SK-N-SH treated with all-trans-retinoic acid at 6 μM for 48 hours (cell line): ENCODE data around the gene CNTD1.

Experiments
- ATAC-seq: fragments of 200-7000 bp; cut with Tn5 transposase; 3 replicates; pipeline ENCODE4 v1.9.1; 2020; ENCODE audit warnings: mild to moderate bottlenecking, moderate library complexity
- ARNTL ChIP-seq: fragments of 450-650 bp; formaldehyde crosslinking; IDR thresholded peaks from 2 replicates; pipeline ENCODE4 v1.5.0; 2020; ENCODE audit warnings: low read depth, mild to moderate bottlenecking, moderate library complexity, borderline replicate concordance
- BACH2 ChIP-seq: fragments of 250-450 bp; sonication (Bioruptor Pico); IDR thresholded peaks from 2 replicates; pipeline ENCODE4 v1.9.0; 2021; ENCODE audit warnings: mild to moderate bottlenecking, borderline replicate concordance
- CREB5 ChIP-seq: fragments of 250-450 bp; sonication (Bioruptor Pico); IDR thresholded peaks from 2 replicates; pipeline ENCODE4 v1.5.1; 2020; ENCODE audit warnings: low read depth, mild to moderate bottlenecking, moderate library complexity
- CSDC2 ChIP-seq: fragments of 250-450 bp; sonication (Bioruptor Pico); IDR thresholded peaks from 2 replicates; pipeline ENCODE4 v1.5.0; 2020; ENCODE audit warnings: mild to moderate bottlenecking, moderate library complexity
- ESRRG ChIP-seq: fragments of 250-450 bp; sonication (Bioruptor Pico); IDR thresholded peaks from 2 replicates; pipeline ENCODE4 v1.6.1; 2021; ENCODE audit warnings: mild to moderate bottlenecking
- GLIS3 ChIP-seq: fragments of 250-450 bp; sonication (Bioruptor Pico); IDR thresholded peaks from 2 replicates; pipeline ENCODE4 v1.5.0; 2020; ENCODE audit warnings: mild to moderate bottlenecking, moderate library complexity
- ISL1 ChIP-seq: fragments of 250-450 bp; sonication (Bioruptor Pico); IDR thresholded peaks from 2 replicates; pipeline ENCODE4 v2.1.2; 2022; ENCODE audit warnings: mild to moderate bottlenecking, moderate library complexity
- OSR1 ChIP-seq: fragments of 250-450 bp; sonication (Bioruptor Pico); IDR thresholded peaks from 2 replicates; pipeline ENCODE4 v1.8.0; 2022; ENCODE audit warnings: moderate library complexity, mild to moderate bottlenecking, inconsistent platforms
- PATZ1 ChIP-seq: fragments of 250-450 bp; sonication (Bioruptor Pico); IDR thresholded peaks from 2 replicates; pipeline ENCODE4 v1.8.0; 2020; ENCODE audit warnings: mild to moderate bottlenecking, moderate library complexity, borderline replicate concordance
- RARB ChIP-seq: fragments of 250-450 bp; sonication (Bioruptor Pico); IDR thresholded peaks from 2 replicates; pipeline ENCODE4 v1.8.0; 2021; ENCODE audit warnings: mild to moderate bottlenecking, moderate library complexity
- SNAI2 ChIP-seq: fragments of 250-450 bp; sonication (Bioruptor Pico); IDR thresholded peaks from 2 replicates; pipeline ENCODE4 v1.5.0; 2020; ENCODE audit warnings: mild to moderate bottlenecking, moderate library complexity
- TCF4 ChIP-seq: fragments of 250-450 bp; sonication (Bioruptor Pico); IDR thresholded peaks from 2 replicates; pipeline ENCODE4 v1.8.0; 2021; ENCODE audit warnings: mild to moderate bottlenecking, moderate library complexity, borderline replicate concordance
- TOX ChIP-seq: fragments of 250-450 bp; sonication (Bioruptor Pico); IDR thresholded peaks from 2 replicates; pipeline ENCODE4 v1.8.0; 2021; ENCODE audit warnings: mild to moderate bottlenecking, moderate library complexity, borderline replicate concordance
- TSHZ2 ChIP-seq: fragments of 250-450 bp; sonication (Bioruptor Pico); IDR thresholded peaks from 2 replicates; pipeline ENCODE4 v1.5.0; 2020; ENCODE audit warnings: mild to moderate bottlenecking, moderate library complexity
- ZC3H10 ChIP-seq: fragments of 250-450 bp; sonication (Bioruptor Pico); IDR thresholded peaks from 2 replicates; pipeline ENCODE4 v1.5.1; 2021; ENCODE audit warnings: mild to moderate bottlenecking, moderate library complexity
- ZFP3 ChIP-seq: fragments of 250-450 bp; sonication (Bioruptor Pico); IDR thresholded peaks from 2 replicates; pipeline ENCODE4 v1.5.0; 2020; ENCODE audit warnings: mild to moderate bottlenecking, moderate library complexity
- ZFP30 ChIP-seq: fragments of 450-650 bp; formaldehyde crosslinking; IDR thresholded peaks from 2 replicates; pipeline ENCODE4 v1.5.0; 2022; ENCODE audit warnings: mild to moderate bottlenecking, moderate library complexity
- ZNF565 ChIP-seq: fragments of 450-650 bp; formaldehyde crosslinking; conservative IDR thresholded peaks from 2 replicates; pipeline ENCODE4 v1.5.0; 2020; ENCODE audit warnings: low read depth, mild to moderate bottlenecking, moderate library complexity
- ZNF8 ChIP-seq: fragments of 450-650 bp; formaldehyde crosslinking; IDR thresholded peaks from 2 replicates; pipeline ENCODE4 v1.5.0; 2020; ENCODE audit warnings: mild to moderate bottlenecking, moderate library complexity
- TF ChIP-seq, protein P1 (sequence below): fragments of 250-450 bp; sonication (Bioruptor Pico); IDR thresholded peaks from 2 replicates; pipeline ENCODE4 v1.5.1; 2021; ENCODE audit warnings: mild to moderate bottlenecking, moderate library complexity

Gene CNTD1

DNA sequence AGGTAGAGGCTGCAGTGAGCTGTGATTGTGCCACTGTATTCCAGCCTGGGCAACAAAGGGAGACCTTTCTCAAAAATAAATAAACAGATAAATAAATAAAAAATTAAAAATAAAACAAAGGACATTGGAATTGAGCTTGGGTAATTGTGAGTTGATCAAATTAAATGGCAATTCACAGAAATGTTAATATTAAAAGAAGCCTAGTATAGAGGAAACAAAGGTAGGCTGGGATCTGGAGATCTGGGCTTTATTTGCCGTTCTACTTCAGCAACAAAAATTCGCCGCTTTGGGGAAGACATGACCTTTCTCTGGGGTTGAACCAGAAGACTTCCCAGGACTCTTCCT is 25.7 kb upstream of the CNTD1 start:
- TF ChIP-seq ZNF565 (CRISPR knock-in tag) (no peak), ESRRG (CRISPR knock-in tag) (no peak), ZFP3 (CRISPR knock-in tag) (no peak), CREB5 (CRISPR knock-in tag) (no peak), PATZ1 (CRISPR knock-in tag) (no peak), GLIS3 (CRISPR knock-in tag) (no peak), BACH2 (no peak), ZC3H10 (CRISPR knock-in tag) (no peak), TCF4 (CRISPR knock-in tag) (no peak), ARNTL (CRISPR knock-in tag) (no peak)
- TF ChIP-seq, protein P1, sequence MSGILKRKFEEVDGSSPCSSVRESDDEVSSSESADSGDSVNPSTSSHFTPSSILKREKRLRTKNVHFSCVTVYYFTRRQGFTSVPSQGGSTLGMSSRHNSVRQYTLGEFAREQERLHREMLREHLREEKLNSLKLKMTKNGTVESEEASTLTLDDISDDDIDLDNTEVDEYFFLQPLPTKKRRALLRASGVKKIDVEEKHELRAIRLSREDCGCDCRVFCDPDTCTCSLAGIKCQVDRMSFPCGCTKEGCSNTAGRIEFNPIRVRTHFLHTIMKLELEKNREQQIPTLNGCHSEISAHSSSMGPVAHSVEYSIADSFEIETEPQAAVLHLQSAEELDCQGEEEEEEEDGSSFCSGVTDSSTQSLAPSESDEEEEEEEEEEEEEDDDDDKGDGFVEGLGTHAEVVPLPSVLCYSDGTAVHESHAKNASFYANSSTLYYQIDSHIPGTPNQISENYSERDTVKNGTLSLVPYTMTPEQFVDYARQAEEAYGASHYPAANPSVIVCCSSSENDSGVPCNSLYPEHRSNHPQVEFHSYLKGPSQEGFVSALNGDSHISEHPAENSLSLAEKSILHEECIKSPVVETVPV (CRISPR knock-in tag) = no peak
- ATAC-seq = peak; percentile 29

DNA sequence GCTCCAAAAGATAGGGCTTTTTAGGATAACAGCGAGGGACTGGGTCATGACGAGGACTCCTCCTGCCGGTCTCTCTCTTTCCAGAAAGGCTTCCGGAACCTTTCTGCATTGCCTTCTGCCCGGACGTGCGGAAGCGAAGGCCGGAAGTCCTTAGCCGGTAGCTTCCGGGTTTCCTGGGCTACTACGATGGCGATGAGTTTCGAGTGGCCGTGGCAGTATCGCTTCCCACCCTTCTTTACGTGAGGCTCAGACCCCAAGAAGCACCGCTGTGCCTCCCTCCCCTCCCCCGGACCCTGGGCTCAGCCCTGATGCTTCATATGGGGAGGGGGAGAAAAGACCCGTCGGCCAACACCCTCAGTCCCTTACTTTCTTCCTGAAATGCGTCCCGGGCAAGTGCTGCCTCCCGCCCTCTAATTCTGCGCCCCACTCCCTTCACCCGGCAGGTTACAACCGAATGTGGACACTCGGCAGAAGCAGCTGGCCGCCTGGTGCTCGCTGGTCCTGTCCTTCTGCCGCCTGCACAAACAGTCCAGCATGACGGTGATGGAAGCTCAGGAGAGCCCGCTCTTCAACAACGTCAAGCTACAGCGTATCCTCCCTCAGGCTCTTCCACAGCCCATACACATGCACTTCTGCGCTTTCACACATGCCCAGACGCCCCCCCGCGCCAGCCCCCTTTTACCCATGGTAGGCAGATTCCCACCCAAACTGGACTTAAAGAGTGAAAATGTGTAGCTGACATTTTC is 25.2 kb upstream of the CNTD1 start, which contains the start of gene VPS25:
Gene VPS25 (plus strand): TSS at position 160 of the 746 bp plus-strand sequence. CDS start 27 bp downstream, at position 187.
- TF ChIP-seq TSHZ2 (CRISPR knock-in tag) (0 out of 2 replicates have a peak, but pooled peaks have one; percentile 36), TCF4 (CRISPR knock-in tag) (no peak), ZNF8 (peak; percentile 8; the same call in 1 of the 2 replicates)
- ATAC-seq = peak; percentile 99

DNA sequence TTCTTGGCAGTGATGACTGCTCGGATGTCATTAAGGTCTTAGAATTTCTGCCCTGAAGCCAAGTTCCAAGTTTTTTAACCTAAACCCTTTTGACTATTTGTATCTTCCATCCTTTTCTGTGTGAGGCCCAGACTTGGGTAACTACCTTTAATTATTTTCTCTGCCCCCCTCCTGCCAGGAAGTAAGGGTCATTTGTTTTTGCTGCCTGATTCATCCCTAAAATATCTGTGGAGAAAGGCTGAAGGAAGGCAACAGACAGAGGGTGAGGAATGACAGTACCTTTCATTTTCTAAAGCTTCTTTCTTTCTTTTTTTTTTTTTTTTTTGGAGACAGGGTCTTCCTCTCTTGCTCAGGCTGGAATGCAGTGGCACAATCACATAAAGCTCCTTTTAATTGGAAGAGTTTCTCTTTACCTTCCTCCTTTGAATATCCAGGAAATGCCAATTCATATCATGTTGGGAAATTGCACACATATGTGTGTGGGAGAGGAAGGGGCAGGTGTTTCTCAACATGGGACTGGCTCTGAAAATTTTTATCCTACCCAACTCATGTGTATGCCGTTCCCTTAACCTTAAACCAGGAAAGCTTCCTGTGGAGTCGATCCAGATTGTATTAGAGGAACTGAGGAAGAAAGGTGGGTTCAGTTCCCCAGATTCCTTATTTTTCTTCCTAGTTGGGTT is 24.5 kb upstream of the CNTD1 start:
- peak; percentile 9; the same call in 2 of the 3 replicates for ATAC-seq
- no peak for TF ChIP-seq CREB5 (CRISPR knock-in tag)
- no peak for TF ChIP-seq SNAI2
- TF ChIP-seq TOX (CRISPR knock-in tag) = no peak
- TF ChIP-seq RARB (CRISPR knock-in tag) = no peak
- no peak for TF ChIP-seq BACH2
- TF ChIP-seq CSDC2 (CRISPR knock-in tag) = no peak
- no peak for TF ChIP-seq ISL1
- no peak for TF ChIP-seq OSR1 (CRISPR knock-in tag)
- no peak for TF ChIP-seq ARNTL (CRISPR knock-in tag)
- TF ChIP-seq PATZ1 (CRISPR knock-in tag) = no peak
- TF ChIP-seq ZFP30 = no peak
- no peak for TF ChIP-seq TSHZ2 (CRISPR knock-in tag)
